Ectodermal cell (in vitro differentiated cells): ENCODE results near the gene SPEF1.

Experiments used
- H3K27ac ChIP-seq: 2 replicates; pipeline ENCODE4 v1.7.0; 2013; ENCODE audit warnings: mild to moderate bottlenecking, low read depth, low read length; ENCODE audit not compliant: insufficient read depth, poor library complexity, severe bottlenecking
- H3K27me3 ChIP-seq: 2 replicates; pipeline ENCODE4 v1.7.0; 2013; ENCODE audit warnings: mild to moderate bottlenecking, low read length; ENCODE audit not compliant: insufficient read depth, control insufficient read depth, poor library complexity, severe bottlenecking
- H3K36me3 ChIP-seq: one replicate; pipeline ENCODE4 v1.7.0; 2013; ENCODE audit warnings: low read length; ENCODE audit not compliant: control insufficient read depth, insufficient read depth
- H3K4me1 ChIP-seq: one replicate; pipeline ENCODE4 v1.7.0; 2013; ENCODE audit warnings: low read length; ENCODE audit not compliant: control insufficient read depth, insufficient read depth
- H3K4me3 ChIP-seq: 2 replicates; pipeline ENCODE4 v1.7.0; 2013; ENCODE audit warnings: low read depth, low read length, control low read depth; ENCODE audit not compliant: insufficient read depth
- H3K9me3 ChIP-seq: 2 replicates; pipeline ENCODE4 v1.7.0; 2013; ENCODE audit warnings: mild to moderate bottlenecking, low read length, moderate library complexity; ENCODE audit not compliant: control insufficient read depth
- WGBS, 2 experiments: methylation state at CpG; one replicate each; pipeline ENCODE4 v1.1.7; 2013; ENCODE audit warnings: missing lambda C conversion rate in 2 of 2; 5-methylcytosine and 5-hydroxymethylcytosine counted together

Gene SPEF1

GRCh38 chr20:3819411-3820047 lies 38.3 kb upstream of the SPEF1 start:
- no peaks in the 10 kb centered on the region for H3K36me3 ChIP-seq
- no peaks in the 10 kb centered on the region for H3K9me3 ChIP-seq
- no peaks in the 10 kb centered on the region for H3K27me3 ChIP-seq
- no peak overlapping the region for H3K27ac ChIP-seq
- H3K4me3 ChIP-seq, result peak overlapping the region; percentile 74
- 83 to 84% methylated on average over 19 of the region's 20 CpGs for WGBS, 2 experiments
- H3K4me1 ChIP-seq, result peaks cover 3% of the 10 kb centered on the region

- Histone ChIP-seq H3K36me3 (no peaks in the 10 kb centered on the region), H3K27me3 (no peaks in the 10 kb centered on the region), H3K27ac (no peak overlapping the region), H3K4me1 (peaks cover 3% of the 10 kb centered on the region), H3K9me3 (no peaks in the 10 kb centered on the region), H3K4me3 (no peak overlapping the region)
- 95 to 97% methylated on average over 8 of the region's 8 CpGs for WGBS, 2 experiments
Measured at GRCh38 chr20:3818155-3819151, 37.2 kb upstream of the SPEF1 start.

- Histone ChIP-seq H3K4me3 (no peak overlapping the region), H3K9me3 (no peaks in the 10 kb centered on the region), H3K27ac (no peak overlapping the region), H3K27me3 (no peaks in the 10 kb centered on the region), H3K36me3 (no peaks in the 10 kb centered on the region), H3K4me1 (peaks cover 9% of the 10 kb centered on the region)
- 83% methylated on average over 9 of the region's 9 CpGs for WGBS, 2 experiments
Measured at GRCh38 chr20:3815703-3816315, 34.6 kb upstream of the SPEF1 start.

GRCh38 chr20:3814928-3815495 lies 33.8 kb upstream of the SPEF1 start:
- Histone ChIP-seq H3K27ac (no peak overlapping the region), H3K4me3 (no peak overlapping the region), H3K9me3 (no peaks in the 10 kb centered on the region), H3K4me1 (peaks cover 9% of the 10 kb centered on the region), H3K27me3 (no peaks in the 10 kb centered on the region), H3K36me3 (no peaks in the 10 kb centered on the region)
- WGBS, 2 experiments, result 89 to 91% methylated on average over 7 of the region's 7 CpGs

- H3K36me3 ChIP-seq, result no peaks in the 10 kb centered on the region
- no peak overlapping the region for H3K4me3 ChIP-seq
- WGBS, 2 experiments, result 92 to 95% methylated on average over 11 of the region's 12 CpGs
- no peaks in the 10 kb centered on the region for H3K9me3 ChIP-seq
- no peaks in the 10 kb centered on the region for H3K27me3 ChIP-seq
- H3K27ac ChIP-seq, result no peak overlapping the region
- H3K4me1 ChIP-seq, result peaks cover 6% of the 10 kb centered on the region
Measured at GRCh38 chr20:3813848-3814581, 32.8 kb upstream of the SPEF1 start.

GRCh38 chr20:3812975-3813847 lies 32.0 kb upstream of the SPEF1 start:
- no peak overlapping the region for H3K27ac ChIP-seq
- no peaks in the 10 kb centered on the region for H3K27me3 ChIP-seq
- H3K36me3 ChIP-seq, result no peaks in the 10 kb centered on the region
- no peaks in the 10 kb centered on the region for H3K9me3 ChIP-seq
- H3K4me1 ChIP-seq, result peaks cover 6% of the 10 kb centered on the region
- 90 to 92% methylated on average over 8 of the region's 8 CpGs for WGBS, 2 experiments
- H3K4me3 ChIP-seq, result no peak overlapping the region

GRCh38 chr20:3812259-3812681 lies 31.0 kb upstream of the SPEF1 start:
- Histone ChIP-seq H3K4me3 (no peak overlapping the region), H3K4me1 (peaks cover 14% of the 10 kb centered on the region), H3K36me3 (no peaks in the 10 kb centered on the region), H3K27me3 (no peaks in the 10 kb centered on the region), H3K27ac (no peak overlapping the region), H3K9me3 (no peaks in the 10 kb centered on the region)
- 83 to 97% methylated on average over 9 of the region's 9 CpGs for WGBS, 2 experiments

GRCh38 chr20:3811467-3812258 lies 30.4 kb upstream of the SPEF1 start:
- H3K4me1 ChIP-seq, result peaks cover 17% of the 10 kb centered on the region
- 83 to 85% methylated on average over 20 of the region's 20 CpGs for WGBS, 2 experiments
- no peaks in the 10 kb centered on the region for H3K9me3 ChIP-seq
- H3K27ac ChIP-seq, result no peak overlapping the region
- H3K36me3 ChIP-seq, result no peaks in the 10 kb centered on the region
- H3K27me3 ChIP-seq, result no peaks in the 10 kb centered on the region
- no peak overlapping the region for H3K4me3 ChIP-seq
